GM12801 (cell line): ENCODE results near the gene SPATA33.

Experiments
- CTCF ChIP-seq: IDR thresholded peaks from one replicate; pipeline ENCODE4 v1.5.1; 2011; ENCODE audit warnings: control low read depth; ENCODE audit not compliant: insufficient read length; ENCODE audit errors: extremely low read depth

The SPATA33 gene

GRCh38 chr16:89660146-89660545 lies 2.5 kb downstream of the SPATA33 start:
- TF ChIP-seq CTCF: no peak

GRCh38 chr16:89661215-89661614 lies 3.6 kb downstream of the SPATA33 start:
- no peak for TF ChIP-seq CTCF

- no peak for TF ChIP-seq CTCF
Measured at GRCh38 chr16:89667633-89668032, 10.0 kb downstream of the SPATA33 start.

GRCh38 chr16:89668790-89669158 lies 11.1 kb downstream of the SPATA33 start:
- no peak for TF ChIP-seq CTCF

GRCh38 chr16:89669755-89670154 lies 12.1 kb downstream of the SPATA33 start:
- no peak for TF ChIP-seq CTCF

GRCh38 chr16:89670496-89671431 lies 13.1 kb downstream of the SPATA33 start:
- TF ChIP-seq CTCF: no peak

- TF ChIP-seq CTCF: no peak
Measured at GRCh38 chr16:89672177-89672941, 14.7 kb downstream of the SPATA33 start.
